Right renal cortex interstitium (tissue), 3 donors: ENCODE results near the gene PHF12. TPM values are rescaled to one million over a fixed set of nuclear protein-coding genes. Genes with fewer than 3 reads are reported as not detected.

Experiments
- DNase-seq, 3 donors: peaks; one replicate each; pipeline ENCODE4 v3.0.0-alpha.2; 2013; ENCODE audit warnings: low read depth in 3 of 3, low spot score in 2 of 3
- polyA plus RNA-seq, 3 donors: library from polyadenylated mRNA; unstranded; fragments of 120-200 nt; gene quantifications; one replicate each; pipeline ENCODE4 v1.2.1, GENCODE V29; 2013; ENCODE audit not compliant: insufficient read length in 3 of 3

PHF12 gene
- polyA plus RNA-seq, 3 donors, result 45.0 to 52.0 (median 46.4) TPM

DNA sequence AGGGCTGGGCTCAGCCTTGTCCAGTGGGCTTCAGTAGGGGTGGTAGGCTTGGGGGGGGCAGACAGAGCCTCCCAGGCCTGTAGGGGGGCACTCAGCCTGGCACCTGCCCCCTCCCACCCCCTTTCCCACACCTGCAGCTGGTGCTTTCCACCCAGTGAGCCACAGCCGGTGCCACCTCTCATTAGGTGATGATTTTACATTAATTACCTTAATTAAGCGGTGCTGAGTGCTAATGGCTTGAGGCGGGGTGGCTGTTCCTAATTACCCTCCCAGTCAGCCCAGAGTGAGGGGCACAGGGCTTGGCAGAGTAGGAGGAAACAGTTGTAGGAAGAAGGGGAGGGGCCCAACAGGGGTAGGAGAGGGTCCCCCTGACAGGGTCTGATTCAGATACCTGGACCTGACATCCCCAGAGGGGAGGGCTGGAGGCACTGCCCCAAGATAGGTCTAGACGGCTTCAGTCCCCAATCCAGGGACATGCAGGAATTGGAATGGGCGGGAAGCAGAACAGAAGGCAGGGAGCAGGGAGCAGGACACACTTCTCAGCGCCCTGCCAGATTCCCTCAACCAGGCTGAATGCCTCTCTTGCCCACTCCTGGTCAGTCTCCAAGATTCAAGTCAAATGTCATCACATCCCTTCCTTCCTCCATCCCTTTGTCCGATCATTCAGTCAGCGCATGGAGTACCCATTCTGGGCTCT, 26.5 kb upstream of the PHF12 start:
- no peak for DNase-seq

DNA sequence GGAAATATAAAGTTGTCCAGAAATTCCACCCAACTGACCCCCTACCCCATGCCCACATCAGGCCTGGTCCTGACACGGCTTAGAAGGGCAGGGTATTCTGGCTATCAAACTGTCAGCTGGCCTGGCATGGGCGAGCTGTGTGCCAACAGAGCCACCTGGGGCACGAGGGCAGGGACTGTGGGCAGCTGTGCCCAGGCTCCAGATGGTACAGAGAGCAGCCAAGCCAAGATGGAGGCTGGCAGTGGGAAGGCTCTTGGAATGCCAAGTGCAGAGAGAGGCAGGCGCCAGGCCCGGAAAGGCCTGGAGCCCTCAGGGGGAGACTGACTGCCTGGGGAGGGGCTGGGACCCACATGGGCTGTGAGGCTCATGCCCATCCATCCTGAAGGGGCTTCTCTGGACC, 24.3 kb upstream of the PHF12 start:
- DNase-seq, result no peak

GRCh38 chr17:28975031-28975430, 23.7 kb upstream of the PHF12 start:
- DNase-seq, result no peak

GRCh38 chr17:28974451-28974850, 23.1 kb upstream of the PHF12 start:
- DNase-seq, result no peak

DNA sequence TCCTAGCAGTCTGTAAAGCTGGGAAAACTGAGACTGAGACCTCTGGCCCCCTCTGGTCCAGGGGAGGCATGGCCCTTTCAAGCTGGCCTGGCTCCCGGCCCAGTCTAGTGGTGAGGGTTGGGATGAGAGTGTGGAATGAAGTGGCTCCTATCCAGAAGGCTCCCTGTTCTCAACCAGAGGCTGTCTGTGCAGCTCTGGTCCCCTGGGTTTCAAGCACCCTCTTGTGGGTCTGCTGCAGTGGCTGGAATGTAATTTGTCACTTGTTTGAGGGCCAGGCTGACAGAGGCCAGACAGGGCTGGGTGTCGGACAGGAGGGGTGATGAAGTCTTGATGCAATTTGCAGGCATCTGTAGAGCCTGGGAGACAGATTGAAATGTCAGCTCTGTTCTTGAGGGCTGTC, 22.1 kb upstream of the PHF12 start:
- DNase-seq, result no peak

- DNase-seq, result no peak
These were observed 21.1 kb upstream of the PHF12 start for GRCh38 chr17:28972437-28972836.

GRCh38 chr17:28970879-28971278, 19.6 kb upstream of the PHF12 start:
- DNase-seq, result no peak

DNA sequence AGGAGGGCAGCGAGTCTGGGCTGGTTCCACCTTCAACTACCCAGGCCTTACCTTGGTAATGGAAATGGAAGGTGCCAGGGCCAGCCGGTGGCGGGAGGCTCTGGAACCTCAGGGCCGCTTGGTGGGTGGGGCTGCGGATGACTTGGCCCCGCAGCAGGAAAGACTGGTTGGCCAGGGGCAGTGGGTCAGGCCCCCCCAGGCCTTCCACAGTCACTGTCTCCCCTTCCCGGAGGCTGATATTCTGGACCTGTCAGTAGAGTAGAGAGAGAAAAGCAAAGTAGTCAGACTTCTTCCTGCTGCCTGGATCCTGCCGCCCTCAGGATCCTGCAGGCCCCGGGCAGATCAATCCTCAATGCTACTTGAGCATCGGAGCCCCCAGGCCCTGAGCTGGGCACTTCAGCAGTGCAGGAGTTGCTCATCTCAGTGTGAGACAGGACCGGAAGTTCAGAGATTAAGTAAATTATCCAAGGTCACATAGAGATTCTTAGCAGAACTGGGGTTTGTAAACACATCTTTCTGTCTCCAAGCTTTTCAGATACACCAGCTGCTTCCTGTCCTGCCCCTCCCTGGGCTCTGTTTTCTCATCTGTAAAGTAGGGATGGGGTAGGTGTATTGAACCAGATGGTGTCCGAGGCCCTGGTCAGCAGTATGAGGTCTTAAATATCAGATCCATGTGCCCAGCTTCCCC, 18.5 kb upstream of the PHF12 start:
- DNase-seq, result no peak

GRCh38 chr17:28968914-28969295, 17.6 kb upstream of the PHF12 start:
- DNase-seq, result no peak

DNA sequence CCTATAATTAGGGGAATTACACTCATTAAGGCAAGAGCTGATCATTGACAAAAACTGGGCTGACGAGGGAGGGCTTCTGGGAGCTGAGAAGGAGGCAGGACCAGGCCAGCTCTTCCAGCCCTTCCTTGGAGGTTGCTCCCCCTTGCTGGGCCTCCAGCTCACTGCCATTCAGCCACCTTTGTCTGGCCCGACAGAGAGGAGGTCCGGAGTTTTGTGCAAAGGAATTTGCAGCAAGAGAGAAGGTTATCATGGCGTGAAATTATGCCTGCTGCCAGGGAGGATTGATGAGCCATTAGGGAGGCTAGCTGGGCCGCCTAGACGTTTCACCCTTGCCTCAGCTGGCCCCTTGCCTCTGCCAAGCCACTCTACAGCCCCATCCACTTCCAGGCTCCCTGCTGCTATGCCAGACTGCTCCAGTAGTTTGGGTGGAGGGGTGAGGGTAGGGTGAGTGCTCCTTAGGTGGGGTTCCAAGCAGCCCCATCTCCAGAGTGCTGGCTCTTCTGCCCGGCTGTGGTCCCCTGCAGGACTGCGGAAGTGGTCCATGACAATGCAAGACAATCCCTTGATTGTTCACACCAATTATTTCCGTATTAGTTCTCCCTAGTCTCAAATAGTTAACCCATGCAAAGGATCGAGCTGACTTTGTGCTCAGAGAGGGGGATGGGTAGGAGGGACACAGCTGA, 17.1 kb upstream of the PHF12 start:
- no peak for DNase-seq

- no peak for DNase-seq
These were observed 16.2 kb upstream of the PHF12 start for GRCh38 chr17:28967221-28968135.

DNA sequence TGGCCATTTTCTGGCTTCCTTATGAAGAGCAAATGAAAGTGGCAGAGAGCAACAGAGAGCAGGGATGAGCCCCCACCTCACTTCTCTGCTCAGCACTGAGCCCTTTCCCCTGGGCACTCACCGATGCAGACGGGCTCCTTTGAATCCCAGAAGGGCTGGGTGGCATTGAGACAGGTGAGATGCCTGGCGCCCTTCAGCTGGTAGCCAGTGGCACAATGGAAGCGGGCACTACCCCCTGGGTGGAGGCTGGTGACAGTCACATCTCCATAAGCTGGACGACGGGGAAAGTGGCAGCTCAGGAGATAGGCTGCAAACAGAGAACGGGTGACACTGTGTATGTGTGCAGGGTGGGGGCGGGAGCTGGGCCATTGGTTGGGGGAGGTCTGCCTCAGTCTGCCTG, 12.5 kb upstream of the PHF12 start:
- no peak for DNase-seq

GRCh38 chr17:28963055-28963611, 11.8 kb upstream of the PHF12 start:
- no peak for DNase-seq

- no peak for DNase-seq
These were observed 10.1 kb upstream of the PHF12 start for GRCh38 chr17:28961391-28961790.

DNA sequence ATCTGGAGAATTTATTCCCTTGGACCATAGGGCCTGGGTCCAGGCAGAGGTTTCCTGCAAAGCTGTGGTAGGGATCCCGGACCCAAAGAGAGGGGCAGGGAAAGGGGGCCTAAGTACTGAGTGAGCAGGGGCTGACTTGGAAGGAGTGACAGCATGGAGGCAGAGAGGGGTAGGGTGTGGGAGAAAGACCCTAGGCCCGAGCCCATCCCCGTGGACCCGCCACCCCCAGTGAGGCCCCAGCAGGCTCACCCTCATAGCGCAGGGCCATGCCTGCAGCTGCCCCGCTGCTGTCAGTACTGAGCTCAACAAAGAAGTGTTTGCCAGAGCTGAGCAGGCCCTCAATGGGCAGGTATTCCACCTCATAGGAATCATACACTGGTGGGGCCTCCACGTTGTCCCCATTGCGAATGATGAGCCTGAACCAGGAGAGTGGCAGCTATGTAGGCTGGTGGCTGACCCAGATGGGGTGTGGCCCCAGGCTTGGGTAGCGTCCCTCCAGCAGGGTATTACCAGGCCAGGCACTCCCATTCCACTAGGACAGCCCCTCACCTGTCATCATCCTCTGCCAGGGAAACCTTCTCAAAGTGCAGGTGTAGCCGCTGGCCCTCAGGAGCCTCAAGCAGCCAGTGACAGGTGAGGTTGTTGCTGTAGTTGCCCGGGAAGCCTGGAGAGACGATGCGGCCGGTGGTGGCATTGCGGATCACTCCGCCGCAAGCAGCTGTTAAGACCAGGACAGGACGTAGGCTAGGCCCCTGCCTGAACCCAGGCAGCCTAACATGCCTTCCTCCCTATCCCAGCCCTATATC, 9.1 kb upstream of the PHF12 start:
- no peak for DNase-seq

DNA sequence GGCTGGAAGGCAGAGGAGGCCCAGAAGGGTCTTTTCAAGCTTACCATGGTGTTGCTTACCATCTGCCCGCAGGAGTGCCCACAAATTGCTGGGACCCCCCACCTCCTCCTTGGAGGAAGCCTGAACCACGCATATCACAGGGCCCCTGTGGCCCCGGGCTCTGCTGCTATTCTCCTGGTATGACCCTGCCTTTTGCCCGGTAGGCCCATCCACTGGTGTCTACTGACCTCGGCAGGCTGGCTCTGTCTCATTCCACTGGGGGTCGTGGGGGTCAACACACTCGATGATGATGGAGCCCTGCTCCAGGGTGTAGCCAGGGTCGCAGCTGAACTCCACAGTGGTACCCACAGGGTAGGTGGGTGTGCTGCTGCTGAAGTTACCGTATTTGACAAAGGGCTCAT, 8.2 kb upstream of the PHF12 start:
- DNase-seq, result no peak

DNA sequence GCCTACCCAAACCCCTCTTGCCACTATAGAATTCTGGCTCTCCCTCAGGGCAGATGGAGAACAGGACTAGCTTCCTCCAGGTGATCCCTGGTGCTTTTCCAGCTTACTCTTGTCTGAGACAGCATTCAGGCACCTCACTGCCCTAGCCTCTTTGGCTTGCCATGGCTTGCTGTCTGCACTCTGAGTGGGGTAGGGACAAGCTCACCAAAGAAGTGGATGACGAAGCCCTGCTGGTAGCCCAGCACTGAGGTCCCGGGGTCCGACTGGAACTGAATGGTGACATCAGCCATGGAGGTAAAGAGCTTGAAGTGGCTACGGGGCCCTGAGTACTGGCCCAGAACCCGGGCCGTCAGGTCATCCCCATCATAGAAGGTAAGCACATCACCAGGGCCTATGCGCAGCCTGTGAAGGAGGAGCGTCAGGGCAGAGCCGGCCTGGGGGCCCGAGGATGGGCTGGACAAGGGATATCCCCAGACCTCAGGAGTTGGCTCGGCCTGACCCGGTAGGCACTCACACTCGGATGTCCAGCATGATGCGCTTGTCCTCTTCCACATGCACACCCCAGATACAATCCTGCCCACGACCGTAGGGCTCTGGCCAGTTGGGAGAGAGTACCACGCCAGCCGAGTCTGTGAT, 7.6 kb upstream of the PHF12 start:
- DNase-seq, result no peak

- DNase-seq, result no peak
These were observed 6.7 kb upstream of the PHF12 start for GRCh38 chr17:28957992-28958355.

- no peak for DNase-seq
These were observed 6.1 kb upstream of the PHF12 start for GRCh38 chr17:28957277-28957991.
